A549 treated with AZD2906 at 1 μM for 4 hours (cell line): ENCODE data around the gene CYB5D1. TPM values are rescaled to one million over a fixed set of nuclear protein-coding genes. Genes with fewer than 3 reads are reported as not detected.

ENCODE experiments used
- total RNA-seq: library from RNA; stranded (reverse); fragments of 200-300 nt; extraction: Qiagen RNA extraction; gene quantifications from 5 replicates; pipeline ENCODE4 v1.2.3, GENCODE V29; 2022

Gene CYB5D1
- total RNA-seq = 17.9 to 20.5 TPM (median 18.6 TPM) in 5 replicates

GRCh38 chr17:7857713-7858521 is at the start of gene CYB5D1:
Gene CYB5D1 (plus strand): TSS chr17:7858003. CDS start chr17:7858135, 132 bp downstream.

GRCh38 chr17:7833795-7834541 is 23.8 kb upstream of the CYB5D1 start, which contains the start of gene KDM6B:
Gene KDM6B (plus strand): TSS chr17:7834217. CDS start chr17:7845555, 11,338 bp downstream.

GRCh38 chr17:7854851-7855659 is 2.7 kb upstream of the CYB5D1 start, which contains the start of gene TMEM88:
Gene TMEM88 (plus strand): TSS chr17:7855066. CDS start chr17:7855075, 9 bp downstream.

GRCh38 chr17:7856811-7857712 is 741 bp upstream of the CYB5D1 start, which contains the start of gene NAA38:
Gene NAA38 (minus strand): TSS chr17:7857559. CDS start chr17:7857463, 96 bp downstream.

GRCh38 chr17:7888184-7888920 is 30.5 kb downstream of the CYB5D1 start, which contains the start of gene CHD3:
Gene CHD3 (plus strand): TSS chr17:7888789. CDS start chr17:7889001, 212 bp downstream.

Other genes starting within 250 kb of the CYB5D1 start
- gene FXR2, start 243.1 kb upstream of the CYB5D1 start, total RNA-seq = 47.5 to 56.4 TPM (median 54.2 TPM) in 5 replicates
- 60.3 to 85.9 TPM (median 73.8 TPM) in 5 replicates for gene SAT2, start 230.2 kb upstream of the CYB5D1 start, total RNA-seq
- 0.45 to 0.90 TPM (median 0.73 TPM) in 5 replicates for gene SHBG, start 227.9 kb upstream of the CYB5D1 start, total RNA-seq
- 0.15 to 0.33 TPM (median 0.22 TPM) in 5 replicates for gene ATP1B2, start 207.1 kb upstream of the CYB5D1 start, total RNA-seq
- 42.0 to 45.0 TPM (median 44.1 TPM) in 5 replicates for gene TP53, start 170.5 kb upstream of the CYB5D1 start, total RNA-seq
- 31.4 to 42.9 TPM (median 39.7 TPM) in 5 replicates for gene WRAP53, start 169.5 kb upstream of the CYB5D1 start, total RNA-seq
- 1.2 to 1.6 TPM (median 1.3 TPM) in 5 replicates for gene EFNB3, start 152.8 kb upstream of the CYB5D1 start, total RNA-seq
- gene DNAH2, start 140.3 kb upstream of the CYB5D1 start, total RNA-seq = 0.02 to 0.05 TPM (median 0.03 TPM) in 5 replicates
- 11.9 to 15.7 TPM (median 13.1 TPM) in 5 replicates for gene KDM6B, start 23.8 kb upstream of the CYB5D1 start, total RNA-seq
- gene TMEM88, start 2.9 kb upstream of the CYB5D1 start, total RNA-seq = 0.20 to 0.89 TPM (median 0.71 TPM) in 5 replicates
- gene NAA38, start 444 bp upstream of the CYB5D1 start, total RNA-seq = 161 to 242 TPM (median 226 TPM) in 5 replicates
- 54.9 to 60.9 TPM (median 60.5 TPM) in 5 replicates for gene CHD3, start 30.8 kb downstream of the CYB5D1 start, total RNA-seq
- gene RNF227, start 58.3 kb downstream of the CYB5D1 start, total RNA-seq = 1.4 to 1.8 TPM (median 1.5 TPM) in 5 replicates
- gene KCNAB3, start 71.9 kb downstream of the CYB5D1 start, total RNA-seq = 1.3 to 3.3 TPM (median 2.2 TPM) in 5 replicates
- 325 to 343 TPM (median 332 TPM) in 5 replicates for gene TRAPPC1, start 73.9 kb downstream of the CYB5D1 start, total RNA-seq
- gene CNTROB, start 74.2 kb downstream of the CYB5D1 start, total RNA-seq = 37.9 to 48.3 TPM (median 41.6 TPM) in 5 replicates
- gene GUCY2D, start 144.6 kb downstream of the CYB5D1 start, total RNA-seq = 0.38 to 0.78 TPM (median 0.50 TPM) in 5 replicates
- 0.42 to 0.60 TPM (median 0.51 TPM) in 5 replicates for gene ALOX15B, start 181.1 kb downstream of the CYB5D1 start, total RNA-seq
- 1.1 to 1.5 TPM (median 1.4 TPM) in 5 replicates for gene ALOX12B, start 229.7 kb downstream of the CYB5D1 start, total RNA-seq